Endometrial microvascular endothelial cells (primary cell): Measurements from ENCODE around the gene ABLIM3. TPM values are rescaled to one million over a fixed set of nuclear protein-coding genes. Genes with fewer than 3 reads are reported as not detected.

Source experiments
- in situ Hi-C: cut with HindIII; loops from 2 replicates; pipeline ENCODE4 v1.10.0; 2017; ENCODE audit warnings: low sequenced_read_pairs, low pct_unique_long_range_greater_than_20kb; ENCODE audit errors: inconsistent ontology term
- total RNA-seq: library from RNA; depleted of rRNA; stranded (reverse); fragments of >200 nt; gene quantifications from one replicate; pipeline ENCODE4 v1.2.3, GENCODE V29; 2015; ENCODE audit errors: inconsistent ontology term

The ABLIM3 gene
- total RNA-seq, 1 donor from 2014 or later, result 62.1 TPM

GRCh38 chr5:149152317-149152746 is 11.0 kb downstream of the ABLIM3 start:
- in situ Hi-C loops, result no loop called here

- in situ Hi-C loops, result no loop called here
These were observed 12.0 kb downstream of the ABLIM3 start for GRCh38 chr5:149153193-149153750.

- in situ Hi-C loops, result no loop called here
These were observed 12.7 kb downstream of the ABLIM3 start for GRCh38 chr5:149153751-149154610.

- in situ Hi-C loops, result no loop called here
These were observed 13.4 kb downstream of the ABLIM3 start for GRCh38 chr5:149154650-149155049.

- in situ Hi-C loops, result no loop called here
These were observed 15.3 kb downstream of the ABLIM3 start for GRCh38 chr5:149156435-149157083.

- in situ Hi-C loops, result no loop called here
These were observed 16.0 kb downstream of the ABLIM3 start for GRCh38 chr5:149157330-149157729.

GRCh38 chr5:149160291-149160787 is 19.0 kb downstream of the ABLIM3 start:
- in situ Hi-C loops, result no loop called here

- in situ Hi-C loops, result no loop called here
These were observed 19.9 kb downstream of the ABLIM3 start for GRCh38 chr5:149161026-149161687.

GRCh38 chr5:149161850-149162249 is 20.6 kb downstream of the ABLIM3 start:
- in situ Hi-C loops, result no loop called here

- in situ Hi-C loops, result no loop called here
These were observed 21.2 kb downstream of the ABLIM3 start for GRCh38 chr5:149162401-149163084.

GRCh38 chr5:149164731-149165130 is 23.4 kb downstream of the ABLIM3 start:
- in situ Hi-C loops, result no loop called here

- in situ Hi-C loops, result no loop called here
These were observed 24.8 kb downstream of the ABLIM3 start for GRCh38 chr5:149166128-149166527.

- in situ Hi-C loops, result no loop called here
These were observed 25.4 kb downstream of the ABLIM3 start for GRCh38 chr5:149166591-149167100.

- in situ Hi-C loops, result no loop called here
These were observed 27.1 kb downstream of the ABLIM3 start for GRCh38 chr5:149168276-149168906.

GRCh38 chr5:149170299-149170698 is 29.0 kb downstream of the ABLIM3 start:
- in situ Hi-C loops, result no loop called here

GRCh38 chr5:149172261-149172660 is 31.0 kb downstream of the ABLIM3 start:
- in situ Hi-C loops, result no loop called here

GRCh38 chr5:149172709-149173505 is 31.6 kb downstream of the ABLIM3 start:
- in situ Hi-C loops, result no loop called here
